Activated CD4-positive, CD25-positive, alpha-beta regulatory T cell (primary cell): ENCODE measurements around the gene CNTN1.
"Not testable (repeated sequence)": the region's sequence is repeated elsewhere in the genome, so short reads cannot be mapped to it uniquely, and the experiment has no call there.

Source experiments
- DNase-seq, 4 experiments: peaks; one replicate each; lab custom pipeline; 2025; lab: John Stamatoyannopoulos, UW

Gene CNTN1

GRCh38 chr12:40697566-40698259 is 5.5 kb downstream of the CNTN1 start:
- DNase-seq = no peak

- DNase-seq = no peak
Observed at GRCh38 chr12:40701756-40702155, 9.5 kb downstream of the CNTN1 start.

- no peak for DNase-seq
Observed at GRCh38 chr12:40711121-40711520, 18.9 kb downstream of the CNTN1 start.

- DNase-seq = no peak
Observed at GRCh38 chr12:40714636-40715035, 22.4 kb downstream of the CNTN1 start.

- DNase-seq = no peak
Observed at GRCh38 chr12:40716037-40716436, 23.8 kb downstream of the CNTN1 start.

- no peak for DNase-seq
Observed at GRCh38 chr12:40717576-40717975, 25.3 kb downstream of the CNTN1 start.

GRCh38 chr12:40718878-40719372 is 26.7 kb downstream of the CNTN1 start:
- no peak for DNase-seq

GRCh38 chr12:40723001-40723400 is 30.8 kb downstream of the CNTN1 start:
- no peak for DNase-seq

GRCh38 chr12:40726366-40726765 is 34.1 kb downstream of the CNTN1 start:
- no peak for DNase-seq

GRCh38 chr12:40727774-40728483 is 35.7 kb downstream of the CNTN1 start:
- no peak for DNase-seq

- DNase-seq = no peak
Observed at GRCh38 chr12:40730281-40730680, 38.0 kb downstream of the CNTN1 start.

- DNase-seq = no peak
Observed at GRCh38 chr12:40733871-40734270, 41.6 kb downstream of the CNTN1 start.

- DNase-seq = no peak
Observed at GRCh38 chr12:40734276-40734675, 42.0 kb downstream of the CNTN1 start.

GRCh38 chr12:40735551-40736230 is 43.5 kb downstream of the CNTN1 start:
- DNase-seq = no peak

- DNase-seq = not testable (repeated sequence)
Observed at GRCh38 chr12:40737416-40737815, 45.2 kb downstream of the CNTN1 start.

- DNase-seq = no peak
Observed at GRCh38 chr12:40738856-40739255, 46.6 kb downstream of the CNTN1 start.

GRCh38 chr12:40742041-40742440 is 49.8 kb downstream of the CNTN1 start:
- no peak for DNase-seq

GRCh38 chr12:40745386-40745785 is 53.1 kb downstream of the CNTN1 start:
- DNase-seq = no peak

GRCh38 chr12:40749863-40750262 is 57.6 kb downstream of the CNTN1 start:
- DNase-seq = no peak

- no peak for DNase-seq
Observed at GRCh38 chr12:40752011-40752410, 59.8 kb downstream of the CNTN1 start.

- no peak for DNase-seq
Observed at GRCh38 chr12:40760821-40761220, 68.6 kb downstream of the CNTN1 start.

GRCh38 chr12:40762072-40762471 is 69.8 kb downstream of the CNTN1 start:
- no peak for DNase-seq
